Measurements from ENCODE around the gene RASAL2.
A peak's percentile ranks its signal among the peaks of the same experiment; 100 is the strongest.

RASAL2 gene

GRCh38 chr1:178180405-178180804, 86.5 kb downstream of the RASAL2 start:
- no peak for TF ChIP-seq CTCF (IDR thresholded peaks at IDR 0.05; ENCODE audit: poor library complexity, severe bottlenecking)
- Histone ChIP-seq H3K27me3 (ENCODE audit: insufficient read depth, poor library complexity, severe bottlenecking) (no peaks in the 10 kb centered on the region), H3K36me3 (ENCODE audit: low read depth) (no peaks in the 10 kb centered on the region; the same call in 1 of the 2 replicates), H3K4me1 (ENCODE audit: insufficient read depth, poor library complexity, severe bottlenecking) (no peaks in the 10 kb centered on the region), H3K27ac (ENCODE audit: poor library complexity, severe bottlenecking) (no peak overlapping the region), H3K9me3 (ENCODE audit: severe bottlenecking) (no peaks in the 10 kb centered on the region), H3K4me3 (ENCODE audit: severe bottlenecking) (no peak overlapping the region)
- ATAC-seq (ENCODE audit: low read depth) = no peak
- DNase-seq (ENCODE audit: low spot score) = no peak

GRCh38 chr1:178183796-178184195, 89.9 kb downstream of the RASAL2 start:
- H3K4me1 ChIP-seq (ENCODE audit: insufficient read depth, poor library complexity, severe bottlenecking) = no peaks in the 10 kb centered on the region
- H3K27ac ChIP-seq (ENCODE audit: poor library complexity, severe bottlenecking) = no peak overlapping the region
- DNase-seq (ENCODE audit: low spot score) (no peak), ATAC-seq (ENCODE audit: low read depth) (no peak)
- no peaks in the 10 kb centered on the region for H3K9me3 ChIP-seq (ENCODE audit: severe bottlenecking)
- H3K4me3 ChIP-seq (ENCODE audit: severe bottlenecking) = no peak overlapping the region
- H3K36me3 ChIP-seq (ENCODE audit: low read depth) = no peaks in the 10 kb centered on the region; the same call in 1 of the 2 replicates
- no peaks in the 10 kb centered on the region for H3K27me3 ChIP-seq (ENCODE audit: insufficient read depth, poor library complexity, severe bottlenecking)
- no peak for TF ChIP-seq CTCF (IDR thresholded peaks at IDR 0.05; ENCODE audit: poor library complexity, severe bottlenecking)

GRCh38 chr1:178188306-178188705, 94.4 kb downstream of the RASAL2 start:
- ATAC-seq (ENCODE audit: low read depth) = no peak
- Histone ChIP-seq H3K27ac (ENCODE audit: poor library complexity, severe bottlenecking) (no peak overlapping the region), H3K4me1 (ENCODE audit: insufficient read depth, poor library complexity, severe bottlenecking) (peaks cover 14% of the 10 kb centered on the region), H3K9me3 (ENCODE audit: severe bottlenecking) (no peaks in the 10 kb centered on the region), H3K27me3 (ENCODE audit: insufficient read depth, poor library complexity, severe bottlenecking) (no peaks in the 10 kb centered on the region), H3K36me3 (ENCODE audit: low read depth) (no peaks in the 10 kb centered on the region; the same call in 1 of the 2 replicates), H3K4me3 (ENCODE audit: severe bottlenecking) (no peak overlapping the region)
- no peak for TF ChIP-seq CTCF (IDR thresholded peaks at IDR 0.05; ENCODE audit: poor library complexity, severe bottlenecking)
- DNase-seq (ENCODE audit: low spot score) = no peak

- H3K27me3 ChIP-seq (ENCODE audit: insufficient read depth, poor library complexity, severe bottlenecking) = no peaks in the 10 kb centered on the region
- DNase-seq (ENCODE audit: low spot score) (no peak), ATAC-seq (ENCODE audit: low read depth) (peak; percentile 52; the same call in 1 of the 3 replicates)
Measured at GRCh38 chr1:178189814-178190213, 95.9 kb downstream of the RASAL2 start.

More at GRCh38 chr1:178189814-178190213, 95.9 kb downstream of the RASAL2 start:
- no peaks in the 10 kb centered on the region; the same call in 1 of the 2 replicates for H3K36me3 ChIP-seq (ENCODE audit: low read depth)
- no peak overlapping the region for H3K27ac ChIP-seq (ENCODE audit: poor library complexity, severe bottlenecking)
- TF ChIP-seq CTCF (IDR thresholded peaks at IDR 0.05; ENCODE audit: poor library complexity, severe bottlenecking) = peak; percentile 72
- H3K4me1 ChIP-seq (ENCODE audit: insufficient read depth, poor library complexity, severe bottlenecking) = peaks cover 14% of the 10 kb centered on the region
- no peaks in the 10 kb centered on the region for H3K9me3 ChIP-seq (ENCODE audit: severe bottlenecking)
- H3K4me3 ChIP-seq (ENCODE audit: severe bottlenecking) = no peak overlapping the region
